ENCODE measurements around the gene RNF144A. TPM values are rescaled to one million over a fixed set of nuclear protein-coding genes. Genes with fewer than 3 reads are reported as not detected.

Gene RNF144A
- total and polyA plus RNA-seq, 11 donors: 3.5 to 27.2 (median 11.9) TPM

GRCh38 chr2:6952101-6952500, 34.9 kb downstream of the RNF144A start:
- WGBS, 4 donors: 56 to 97% (median 59%) methylated on average over 3 of the region's 3 CpGs
- intact Hi-C loops (cut with DNase I): no loop called here
- H3K4me1 ChIP-seq: peaks cover 0 to 48% (median 24%) of the 10 kb centered on the region in 12 donors

GRCh38 chr2:6954586-6954985, 37.4 kb downstream of the RNF144A start:
- 59 to 79% (median 67%) methylated on average over 4 of the region's 4 CpGs for WGBS, 4 donors
- DNase-seq (no peak), ATAC-seq (no peak)
- no peak for TF ChIP-seq CTCF (IDR thresholded peaks at IDR 0.05)
- no peak for TF ChIP-seq POLR2A (IDR thresholded peaks at IDR 0.05)
- H3K27me3 ChIP-seq: no peaks in the 10 kb centered on the region
- H3K9me3 ChIP-seq: no peaks in the 10 kb centered on the region
- intact Hi-C loops (cut with DNase I): no loop called here
- H3K27ac ChIP-seq: no peak overlapping the region
- peaks cover 0 to 49% (median 21%) of the 10 kb centered on the region in 12 donors for H3K4me1 ChIP-seq
- H3K36me3 ChIP-seq: no peaks in the 10 kb centered on the region
- H3K4me3 ChIP-seq: no peak overlapping the region

More at GRCh38 chr2:6952101-6952500, 34.9 kb downstream of the RNF144A start:
- no peak for DNase-seq
- no peak for ATAC-seq
- Histone ChIP-seq H3K4me3 (no peak overlapping the region), H3K27me3 (no peaks in the 10 kb centered on the region), H3K9me3 (no peaks in the 10 kb centered on the region), H3K27ac (no peak overlapping the region), H3K36me3 (no peaks in the 10 kb centered on the region)
- TF ChIP-seq CTCF (IDR thresholded peaks at IDR 0.05) (no peak), POLR2A (IDR thresholded peaks at IDR 0.05) (no peak)

- peaks cover 0 to 55% (median 26%) of the 10 kb centered on the region in 12 donors for H3K4me1 ChIP-seq
- H3K27ac ChIP-seq: peak overlapping the region in 4 of 12 donors; percentile 8 to 68 (median 22)
- peak in 3 of 4 donors; percentile 24 to 55 (median 33) for ATAC-seq
- TF ChIP-seq CTCF (IDR thresholded peaks at IDR 0.05) (no peak), POLR2A (IDR thresholded peaks at IDR 0.05) (no peak)
- H3K27me3 ChIP-seq: no peaks in the 10 kb centered on the region
- no peaks in the 10 kb centered on the region for H3K36me3 ChIP-seq
- WGBS, 4 donors: 21 to 44% (median 38%) methylated on average over 2 of the region's 2 CpGs
- intact Hi-C loops (cut with DNase I): no loop called here
- no peak for DNase-seq
- H3K4me3 ChIP-seq: no peak overlapping the region
- no peaks in the 10 kb centered on the region for H3K9me3 ChIP-seq
Observed at GRCh38 chr2:6955511-6956136, 38.4 kb downstream of the RNF144A start.

GRCh38 chr2:6956566-6956965, 39.4 kb downstream of the RNF144A start:
- Histone ChIP-seq H3K36me3 (no peaks in the 10 kb centered on the region), H3K27ac (no peak overlapping the region), H3K9me3 (no peaks in the 10 kb centered on the region), H3K4me1 (peaks cover 0 to 61% (median 33%) of the 10 kb centered on the region in 12 donors), H3K27me3 (no peaks in the 10 kb centered on the region), H3K4me3 (no peak overlapping the region)
- DNase-seq: no peak
- ATAC-seq: no peak
- TF ChIP-seq CTCF (IDR thresholded peaks at IDR 0.05) (no peak), POLR2A (IDR thresholded peaks at IDR 0.05) (no peak)
- 82 to 100% (median 93%) methylated on average over 3 of the region's 3 CpGs for WGBS, 4 donors
- intact Hi-C loops (cut with DNase I): no loop called here
